Suprapubic skin (tissue), 4 donors: ENCODE results near the gene SDSL.

Source experiments
- CTCF ChIP-seq, 2 donors: fragments of 200-600 bp in 1 of 2; fragments of 450-650 bp in 1 of 2; sonication (generic) in 1 of 2; IDR thresholded peaks; one replicate each; pipeline ENCODE4 v1.5.1; 2016 to 2019; ENCODE audit warnings: antibody characterized with exemption in 2 of 2, mild to moderate bottlenecking in 1 of 2, moderate library complexity in 1 of 2
- POLR2A ChIP-seq, 2 donors: fragments of 450-650 bp; IDR thresholded peaks; one replicate each; pipeline ENCODE4 v1.6.1; 2017; ENCODE audit warnings: antibody characterized with exemption in 2 of 2, mild to moderate bottlenecking in 2 of 2, moderate library complexity in 2 of 2
- POLR2AphosphoS5 ChIP-seq, 3 donors: sonication (generic); formaldehyde crosslinking; IDR thresholded peaks; one replicate each; pipeline ENCODE4 v1.6.1; 2017; ENCODE audit warnings: antibody characterized with exemption in 3 of 3

- TF ChIP-seq CTCF (IDR thresholded peaks at IDR 0.05) (no peak), POLR2A (IDR thresholded peaks at IDR 0.05) (no peak), POLR2AphosphoS5 (IDR thresholded peaks at IDR 0.05) (no peak)
Observed at GRCh38 chr12:113399490-113399889, 22.7 kb upstream of the SDSL start.
